ENCODE measurements around the gene CTNNA1. TPM values are rescaled to one million over a fixed set of nuclear protein-coding genes. Genes with fewer than 3 reads are reported as not detected.

Gene CTNNA1
- polyA plus RNA-seq, 1 of the 3 experiments (the other 2 are of a cell fraction), result 130 TPM

DNA sequence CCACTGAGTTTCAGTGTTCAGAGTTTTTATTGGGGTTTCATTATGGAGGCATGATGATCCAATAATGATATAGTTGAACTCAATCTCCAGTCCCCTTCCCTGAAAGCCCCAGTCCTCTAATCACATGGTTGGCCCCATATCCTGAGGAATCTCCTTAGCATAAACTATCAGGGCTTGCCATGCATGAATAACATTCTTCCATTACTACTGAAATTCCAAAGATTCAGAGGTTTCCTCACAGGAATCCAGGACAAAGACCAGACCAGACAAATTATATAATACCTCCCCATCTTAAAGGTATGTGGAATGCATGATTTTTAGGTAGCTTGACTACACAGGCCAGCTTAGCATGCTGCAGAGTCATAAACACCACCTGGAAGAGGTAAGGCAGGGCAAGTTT is 137.4 kb downstream of the CTNNA1 start:
- no peak overlapping the region for H3K27ac ChIP-seq (ENCODE audit: low read depth in 2 of 2, low read length in 1 of 2)
- no peak for TF ChIP-seq JUND (IDR thresholded peaks at IDR 0.05)
- no peak for TF ChIP-seq CHD2 (IDR thresholded peaks at IDR 0.05; ENCODE audit: low read length, partially characterized antibody)
- TF ChIP-seq, protein P1, sequence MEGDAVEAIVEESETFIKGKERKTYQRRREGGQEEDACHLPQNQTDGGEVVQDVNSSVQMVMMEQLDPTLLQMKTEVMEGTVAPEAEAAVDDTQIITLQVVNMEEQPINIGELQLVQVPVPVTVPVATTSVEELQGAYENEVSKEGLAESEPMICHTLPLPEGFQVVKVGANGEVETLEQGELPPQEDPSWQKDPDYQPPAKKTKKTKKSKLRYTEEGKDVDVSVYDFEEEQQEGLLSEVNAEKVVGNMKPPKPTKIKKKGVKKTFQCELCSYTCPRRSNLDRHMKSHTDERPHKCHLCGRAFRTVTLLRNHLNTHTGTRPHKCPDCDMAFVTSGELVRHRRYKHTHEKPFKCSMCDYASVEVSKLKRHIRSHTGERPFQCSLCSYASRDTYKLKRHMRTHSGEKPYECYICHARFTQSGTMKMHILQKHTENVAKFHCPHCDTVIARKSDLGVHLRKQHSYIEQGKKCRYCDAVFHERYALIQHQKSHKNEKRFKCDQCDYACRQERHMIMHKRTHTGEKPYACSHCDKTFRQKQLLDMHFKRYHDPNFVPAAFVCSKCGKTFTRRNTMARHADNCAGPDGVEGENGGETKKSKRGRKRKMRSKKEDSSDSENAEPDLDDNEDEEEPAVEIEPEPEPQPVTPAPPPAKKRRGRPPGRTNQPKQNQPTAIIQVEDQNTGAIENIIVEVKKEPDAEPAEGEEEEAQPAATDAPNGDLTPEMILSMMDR (IDR thresholded peaks at IDR 0.05), result no peak
- TF ChIP-seq RXRA (IDR thresholded peaks at IDR 0.05; ENCODE audit: borderline replicate concordance, low read depth), result no peak
- no peak for TF ChIP-seq IRF3 (IDR thresholded peaks at IDR 0.05; ENCODE audit: low read depth, low read length)
- TF ChIP-seq MXI1 (IDR thresholded peaks at IDR 0.05; ENCODE audit: low read depth, low read length), result no peak
- TF ChIP-seq ELF1 (IDR thresholded peaks at IDR 0.05), result no peak
- no peak for TF ChIP-seq RFX5 (IDR thresholded peaks at IDR 0.05; ENCODE audit: low read length)
- no peak for TF ChIP-seq TCF12 (IDR thresholded peaks at IDR 0.05)
- no peak for TF ChIP-seq POLR2AphosphoS5 (IDR thresholded peaks at IDR 0.05; ENCODE audit: low read depth, low read length)
- no peak for TF ChIP-seq EP300 (IDR thresholded peaks at IDR 0.05; ENCODE audit: borderline replicate concordance in 1 of 2, low read depth in 1 of 2, low read length in 1 of 2)
- TF ChIP-seq PBX3 (IDR thresholded peaks at IDR 0.05), result no peak
- no peak for TF ChIP-seq SIN3A (IDR thresholded peaks at IDR 0.05; ENCODE audit: borderline replicate concordance, low read depth, low read length)
- TF ChIP-seq EZH2phosphoT487 (IDR thresholded peaks at IDR 0.05; ENCODE audit: borderline replicate concordance, low read depth), result no peak
- no peak for TF ChIP-seq NRF1 (IDR thresholded peaks at IDR 0.05; ENCODE audit: low read depth, low read length)
- TF ChIP-seq TAF1 (IDR thresholded peaks at IDR 0.05; ENCODE audit: borderline replicate concordance, low read depth, low read length), result no peak
- no peak for TF ChIP-seq GATA2 (CRISPR knock-in tag; IDR thresholded peaks at IDR 0.05)
- TF ChIP-seq, protein P2, sequence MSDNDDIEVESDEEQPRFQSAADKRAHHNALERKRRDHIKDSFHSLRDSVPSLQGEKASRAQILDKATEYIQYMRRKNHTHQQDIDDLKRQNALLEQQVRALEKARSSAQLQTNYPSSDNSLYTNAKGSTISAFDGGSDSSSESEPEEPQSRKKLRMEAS (IDR thresholded peaks at IDR 0.05; ENCODE audit: low read depth), result no peak
- no peak for TF ChIP-seq TEAD4 (IDR thresholded peaks at IDR 0.05; ENCODE audit: borderline replicate concordance, insufficient read depth)
- H3K4me2 ChIP-seq, result no peak overlapping the region
- peaks cover 21% of the 10 kb centered on the region; the same call in 1 of the 2 replicates for H3K79me2 ChIP-seq (ENCODE audit: insufficient read depth)
- DNase-seq, result no peak
- H3K9me3 ChIP-seq, result no peaks in the 10 kb centered on the region
- peaks cover 22% of the 10 kb centered on the region for H3F3A ChIP-seq (replicated peaks; ENCODE audit: insufficient read depth)
- H2AFZ ChIP-seq (ENCODE audit: low read depth), result no peak overlapping the region
- H3K4me3 ChIP-seq (ENCODE audit: low read depth in 2 of 2, low read length in 1 of 2), result no peak overlapping the region
- no peaks in the 10 kb centered on the region for H3K4me1 ChIP-seq (ENCODE audit: control insufficient read depth in 1 of 2, insufficient read depth in 2 of 2, low read depth in 1 of 2, low read length in 1 of 2)
- H4K20me1 ChIP-seq (ENCODE audit: insufficient read depth), result no peaks in the 10 kb centered on the region
- ChIA-PET CTCF (interaction anchor here (1.2 to 2.1 kb wide), 2 partner anchors 15 to 16 kb away, joined by 3 to 5 read pairs; partner anchors contain the start of gene LRRTM2), POLR2A (no interaction called here)
- H3K9me2 ChIP-seq, result no peaks in the 10 kb centered on the region; the same call in 1 of the 2 replicates
- H3K9ac ChIP-seq, result no peak overlapping the region
- H3K27me3 ChIP-seq (ENCODE audit: insufficient read depth), result no peaks in the 10 kb centered on the region
- peaks cover 42 to 64% of the 10 kb centered on the region in 2 experiments for H3K36me3 ChIP-seq (replicated peaks in 1 of 2; ENCODE audit: control insufficient read depth in 1 of 2, insufficient read depth in 2 of 2, low read length in 1 of 2)

Data from SK-N-SH (cell line).